ENCODE data around the gene EFCAB7.

EFCAB7 gene

GRCh38 chr1:63522891-63523728, at the start of gene EFCAB7, which contains the start of gene ITGB3BP:
Gene EFCAB7 (plus strand): TSS chr1:63523525. CDS start chr1:63525573, 2,048 bp downstream.
Gene ITGB3BP (minus strand): TSS chr1:63523225. CDS start chr1:63523133, 92 bp downstream.
- peak; percentile 89 for DNase-seq (ENCODE audit: low read depth)

GRCh38 chr1:63475761-63476160, 47.6 kb upstream of the EFCAB7 start:
- DNase-seq (ENCODE audit: low read depth) = peak; percentile 4

- DNase-seq (ENCODE audit: low read depth) = no peak
Measured at GRCh38 chr1:63480057-63480456, 43.3 kb upstream of the EFCAB7 start.

- DNase-seq (ENCODE audit: low read depth) = no peak
Measured at GRCh38 chr1:63486629-63487028, 36.7 kb upstream of the EFCAB7 start.

- DNase-seq (ENCODE audit: low read depth) = no peak
Measured at GRCh38 chr1:63487336-63488065, 35.8 kb upstream of the EFCAB7 start.

GRCh38 chr1:63497577-63497976, 25.7 kb upstream of the EFCAB7 start:
- DNase-seq (ENCODE audit: low read depth) = no peak

GRCh38 chr1:63498106-63498505, 25.2 kb upstream of the EFCAB7 start:
- DNase-seq (ENCODE audit: low read depth) = no peak

- DNase-seq (ENCODE audit: low read depth) = no peak
Measured at GRCh38 chr1:63501256-63501655, 22.1 kb upstream of the EFCAB7 start.

GRCh38 chr1:63506782-63507181, 16.5 kb upstream of the EFCAB7 start:
- DNase-seq (ENCODE audit: low read depth) = no peak

GRCh38 chr1:63509718-63510117, 13.6 kb upstream of the EFCAB7 start:
- no peak for DNase-seq (ENCODE audit: low read depth)

GRCh38 chr1:63512584-63512983, 10.7 kb upstream of the EFCAB7 start:
- DNase-seq (ENCODE audit: low read depth) = no peak

GRCh38 chr1:63516629-63517028, 6.7 kb upstream of the EFCAB7 start:
- DNase-seq (ENCODE audit: low read depth) = no peak

- DNase-seq (ENCODE audit: low read depth) = no peak
Measured at GRCh38 chr1:63523738-63524137, 413 bp downstream of the EFCAB7 start.

GRCh38 chr1:63524201-63524600, 876 bp downstream of the EFCAB7 start:
- no peak for DNase-seq (ENCODE audit: low read depth)

GRCh38 chr1:63532727-63533126, 9.4 kb downstream of the EFCAB7 start:
- no peak for DNase-seq (ENCODE audit: low read depth)

GRCh38 chr1:63533931-63534330, 10.6 kb downstream of the EFCAB7 start:
- DNase-seq (ENCODE audit: low read depth) = no peak

GRCh38 chr1:63534406-63534805, 11.1 kb downstream of the EFCAB7 start:
- no peak for DNase-seq (ENCODE audit: low read depth)

GRCh38 chr1:63537006-63537405, 13.7 kb downstream of the EFCAB7 start:
- no peak for DNase-seq (ENCODE audit: low read depth)

- no peak for DNase-seq (ENCODE audit: low read depth)
Measured at GRCh38 chr1:63537940-63538339, 14.6 kb downstream of the EFCAB7 start.

GRCh38 chr1:63545780-63546179, 22.5 kb downstream of the EFCAB7 start:
- DNase-seq (ENCODE audit: low read depth) = no peak

- DNase-seq (ENCODE audit: low read depth) = no peak
Measured at GRCh38 chr1:63547621-63548294, 24.4 kb downstream of the EFCAB7 start.

GRCh38 chr1:63548303-63548702, 25.0 kb downstream of the EFCAB7 start:
- DNase-seq (ENCODE audit: low read depth) = no peak

GRCh38 chr1:63548877-63549276, 25.6 kb downstream of the EFCAB7 start:
- DNase-seq (ENCODE audit: low read depth) = no peak

All from HS-5 (cell line).